Keratinocyte (primary cell): Measurements from ENCODE around the gene IFFO2. TPM values are rescaled to one million over a fixed set of nuclear protein-coding genes. Genes with fewer than 3 reads are reported as not detected.
A peak's percentile ranks its signal among the peaks of the same experiment; 100 is the strongest.

Experiments
- DNase-seq: peaks from one replicate; pipeline ENCODE4 v3.0.0-alpha.2; 2011; ENCODE audit warnings: low read depth, missing footprints, low spot score
- FAIRE-seq: peaks from 2 replicates; lab custom pipeline; 2011; peaks lifted over from hg19 to GRCh38; lab: Jason Lieb, UNC
- H2AFZ ChIP-seq: 2 replicates; pipeline ENCODE4 v1.6.0; 2012; ENCODE audit warnings: low read length, control low read depth, inconsistent platforms; ENCODE audit not compliant: control insufficient read depth
- H3K27ac ChIP-seq: 2 replicates; pipeline ENCODE4 v1.5.1; 2011; ENCODE audit warnings: low read length; ENCODE audit not compliant: control insufficient read depth, insufficient read depth
- H3K27me3 ChIP-seq: 3 replicates; pipeline ENCODE4 v1.6.0; 2011; ENCODE audit warnings: low read length; ENCODE audit not compliant: control insufficient read depth, insufficient read depth; ENCODE audit errors: extremely low read depth
- H3K36me3 ChIP-seq, 2 experiments: 2 replicates in 1 of 2; 3 replicates in 1 of 2; pipeline ENCODE4 v1.5.1; 2011; ENCODE audit warnings: low read length in 2 of 2, mild to moderate bottlenecking in 1 of 2; ENCODE audit not compliant: control insufficient read depth in 2 of 2, insufficient read depth in 2 of 2; ENCODE audit errors: extremely low read depth in 1 of 2
- H3K4me1 ChIP-seq: 3 replicates; pipeline ENCODE4 v1.5.1; 2011; ENCODE audit warnings: low read length; ENCODE audit not compliant: control insufficient read depth, insufficient read depth; ENCODE audit errors: extremely low read depth
- H3K4me2 ChIP-seq: 3 replicates; pipeline ENCODE4 v1.6.0; 2011; ENCODE audit warnings: low read depth, low read length; ENCODE audit not compliant: control insufficient read depth, insufficient read depth; ENCODE audit errors: extremely low read depth
- H3K4me3 ChIP-seq, 3 experiments: fragments of 200-600 bp in 1 of 3; sonication (generic) in 1 of 3; 2 replicates in 2 of 3; 3 replicates in 1 of 3; pipeline ENCODE4 v1.5.1; 2011 to 2016; ENCODE audit warnings: low read length in 3 of 3, mild to moderate bottlenecking in 3 of 3, control low read depth in 2 of 3, inconsistent platforms in 1 of 3, low read depth in 1 of 3, mixed read lengths in 1 of 3, mixed run types in 1 of 3, moderate library complexity in 1 of 3; ENCODE audit not compliant: control insufficient read depth in 2 of 3, insufficient read depth in 2 of 3; ENCODE audit errors: extremely low read depth in 1 of 3
- H3K79me2 ChIP-seq: 2 replicates; pipeline ENCODE4 v1.6.0; 2012; ENCODE audit warnings: low read length; ENCODE audit not compliant: control insufficient read depth, insufficient read depth
- H3K9ac ChIP-seq: 3 replicates; pipeline ENCODE4 v1.6.0; 2011; ENCODE audit warnings: low read length; ENCODE audit not compliant: control insufficient read depth, insufficient read depth; ENCODE audit errors: extremely low read depth
- H3K9me1 ChIP-seq: 3 replicates; pipeline ENCODE4 v1.6.0; 2011; ENCODE audit warnings: low read length; ENCODE audit not compliant: control insufficient read depth, insufficient read depth; ENCODE audit errors: extremely low read depth
- H3K9me3 ChIP-seq: 2 replicates; pipeline ENCODE4 v1.5.1; 2012; ENCODE audit warnings: low read depth, low read length; ENCODE audit not compliant: control insufficient read depth
- H4K20me1 ChIP-seq: 3 replicates; pipeline ENCODE4 v1.6.0; 2011; ENCODE audit warnings: low read length; ENCODE audit not compliant: control insufficient read depth, insufficient read depth; ENCODE audit errors: extremely low read depth
- EZH2 ChIP-seq: IDR thresholded peaks from one replicate; pipeline ENCODE4 v1.6.1; 2012; ENCODE audit warnings: inconsistent platforms, mild to moderate bottlenecking, low read length, moderate library complexity
- dilution Hi-C: fragments of 300-500 bp; cut with MboI; formaldehyde crosslinking; loops from one replicate; pipeline ENCODE4 v1.7.0; 2020; ENCODE audit warnings: low sequenced_read_pairs; ENCODE audit not compliant: extremely low pct_ligation_motif_present
- polyA plus RNA-seq, 5 experiments: library from polyadenylated mRNA; depleted of rRNA in 3 of 5; stranded (reverse) in 3 of 5; stranded (forward) in 1 of 5; unstranded in 1 of 5; fragments of >200 nt; gene quantifications; 1 replicate in 1 of 5; 2 replicates in 3 of 5; 3 replicates in 1 of 5; pipeline versions ENCODE4 v1.2.1 to v1.2.3, GENCODE V29; 2011 to 2012; ENCODE audit warnings: missing spikeins in 2 of 5, low read depth in 1 of 5, low replicate concordance in 1 of 5
- TF ChIP-seq, protein P1 (sequence below), 3 experiments: IDR thresholded peaks in 1 of 3; conservative IDR thresholded peaks in 1 of 3; optimal IDR thresholded peaks in 1 of 3; 2 replicates in 2 of 3; 3 replicates in 1 of 3; pipeline versions ENCODE3 to v1.5.1; 2011; ENCODE audit warnings: low read length in 3 of 3, mild to moderate bottlenecking in 3 of 3, moderate library complexity in 2 of 3, control low read depth in 1 of 3, inconsistent platforms in 1 of 3; ENCODE audit not compliant: insufficient read depth in 2 of 3; ENCODE audit errors: extremely low read depth in 1 of 3

The IFFO2 gene
- polyA plus RNA-seq, 1 donor (not counting 4 experiments of a cell fraction or from before 2014, with no cell fraction given) = 57.9 TPM

DNA sequence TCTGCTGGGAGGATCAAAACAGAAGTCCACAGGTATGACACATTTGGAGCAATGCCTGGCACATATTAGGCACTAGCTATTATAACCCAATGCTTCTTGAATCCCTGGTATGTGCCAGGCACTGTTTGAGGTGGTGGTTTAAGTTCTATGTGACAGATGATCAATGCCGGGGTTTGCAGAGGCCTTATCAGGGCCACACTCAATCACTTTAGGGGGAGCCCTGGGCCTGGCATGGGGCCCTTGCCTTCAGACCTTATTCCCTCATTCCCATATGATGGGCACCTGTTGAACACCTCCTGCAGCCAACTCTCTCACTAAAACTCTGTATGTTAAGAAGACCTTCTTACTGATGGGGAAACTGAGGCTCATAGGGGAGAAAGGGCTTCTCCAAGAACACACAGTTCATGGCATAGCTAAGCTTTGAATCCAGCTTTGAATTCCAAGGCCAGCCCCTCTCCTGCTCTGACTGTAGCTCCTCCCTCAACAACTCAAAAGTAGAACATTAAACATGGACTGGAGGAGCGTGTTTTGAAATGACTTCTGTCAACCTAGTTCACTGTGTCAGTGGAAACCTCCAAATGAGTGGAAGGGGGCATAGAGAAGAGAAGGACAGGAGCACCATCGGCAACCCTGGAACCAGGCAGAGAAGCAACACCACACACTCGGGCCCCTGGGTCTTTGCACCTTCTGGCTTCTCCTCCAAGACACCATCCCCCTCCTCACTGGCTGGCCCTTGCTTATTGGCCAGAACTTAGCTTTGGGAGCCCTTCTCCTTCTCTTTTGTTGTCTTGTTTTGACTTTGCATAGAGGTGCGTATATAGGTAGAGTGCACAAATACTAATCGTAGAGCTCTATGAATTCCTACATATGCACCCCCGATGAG, 6.6 kb upstream of the IFFO2 start:
- dilution Hi-C loops = no loop called here
- H3K9ac ChIP-seq = no peak overlapping the region
- no peaks in the 10 kb centered on the region for H3K9me3 ChIP-seq
- FAIRE-seq (no peak), DNase-seq (no peak)
- no peak overlapping the region for H3K4me3 ChIP-seq
- no peaks in the 10 kb centered on the region for H3K9me1 ChIP-seq
- H4K20me1 ChIP-seq = no peaks in the 10 kb centered on the region
- no peak overlapping the region for H2AFZ ChIP-seq
- H3K36me3 ChIP-seq = no peaks in the 10 kb centered on the region
- no peaks in the 10 kb centered on the region for H3K79me2 ChIP-seq
- no peak overlapping the region for H3K4me2 ChIP-seq
- H3K27me3 ChIP-seq = no peaks in the 10 kb centered on the region
- TF ChIP-seq EZH2 = no peak
- H3K27ac ChIP-seq = no peak overlapping the region
- H3K4me1 ChIP-seq = peaks cover 29% of the 10 kb centered on the region

DNA sequence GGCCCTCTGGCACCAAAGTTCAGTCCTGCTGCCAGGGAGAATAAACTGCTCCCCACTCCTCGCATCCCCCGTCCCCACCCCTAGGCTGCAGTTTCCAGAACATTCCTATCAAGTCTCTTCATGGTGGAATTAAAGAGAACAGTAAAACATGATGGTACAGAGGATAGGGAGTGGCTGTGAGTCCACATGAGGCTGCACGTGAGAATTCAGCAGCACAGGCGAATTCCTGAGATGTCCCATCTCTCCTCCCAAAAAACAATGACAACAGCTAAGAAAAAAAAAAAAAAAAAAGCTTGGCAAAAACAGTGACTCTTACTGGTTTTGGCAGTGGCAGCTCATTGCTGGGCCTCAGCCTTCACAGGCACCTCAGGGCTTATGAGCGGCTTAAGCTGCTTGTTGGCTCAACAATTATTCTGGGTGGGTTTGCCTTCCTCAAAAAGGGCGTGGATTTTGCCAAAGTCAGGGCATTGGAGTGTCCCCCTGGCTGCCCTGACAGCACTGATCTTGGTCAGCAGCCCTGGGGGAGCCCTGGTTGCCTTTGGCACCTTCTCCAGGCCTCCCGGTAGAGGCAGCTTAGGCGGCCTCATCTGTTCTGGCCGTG, 5.7 kb upstream of the IFFO2 start:
- Histone ChIP-seq H3K4me1 (peaks cover 38% of the 10 kb centered on the region), H3K4me2 (peak overlapping the region; percentile 45), H3K27ac (peak overlapping the region; percentile 61), H3K36me3 (no peaks in the 10 kb centered on the region), H3K9ac (peak overlapping the region; percentile 42), H3K9me1 (no peaks in the 10 kb centered on the region), H3K79me2 (no peaks in the 10 kb centered on the region), H3K4me3 (no peak overlapping the region), H3K27me3 (no peaks in the 10 kb centered on the region), H4K20me1 (no peaks in the 10 kb centered on the region), H2AFZ (no peak overlapping the region), H3K9me3 (no peaks in the 10 kb centered on the region)
- no peak for DNase-seq
- peak; percentile 81 for FAIRE-seq
- TF ChIP-seq EZH2 = no peak
- TF ChIP-seq, protein P1, sequence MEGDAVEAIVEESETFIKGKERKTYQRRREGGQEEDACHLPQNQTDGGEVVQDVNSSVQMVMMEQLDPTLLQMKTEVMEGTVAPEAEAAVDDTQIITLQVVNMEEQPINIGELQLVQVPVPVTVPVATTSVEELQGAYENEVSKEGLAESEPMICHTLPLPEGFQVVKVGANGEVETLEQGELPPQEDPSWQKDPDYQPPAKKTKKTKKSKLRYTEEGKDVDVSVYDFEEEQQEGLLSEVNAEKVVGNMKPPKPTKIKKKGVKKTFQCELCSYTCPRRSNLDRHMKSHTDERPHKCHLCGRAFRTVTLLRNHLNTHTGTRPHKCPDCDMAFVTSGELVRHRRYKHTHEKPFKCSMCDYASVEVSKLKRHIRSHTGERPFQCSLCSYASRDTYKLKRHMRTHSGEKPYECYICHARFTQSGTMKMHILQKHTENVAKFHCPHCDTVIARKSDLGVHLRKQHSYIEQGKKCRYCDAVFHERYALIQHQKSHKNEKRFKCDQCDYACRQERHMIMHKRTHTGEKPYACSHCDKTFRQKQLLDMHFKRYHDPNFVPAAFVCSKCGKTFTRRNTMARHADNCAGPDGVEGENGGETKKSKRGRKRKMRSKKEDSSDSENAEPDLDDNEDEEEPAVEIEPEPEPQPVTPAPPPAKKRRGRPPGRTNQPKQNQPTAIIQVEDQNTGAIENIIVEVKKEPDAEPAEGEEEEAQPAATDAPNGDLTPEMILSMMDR (optimal IDR thresholded peaks at IDR 0.05 in 1 of 3, IDR thresholded peaks at IDR 0.05 in 1 of 3, conservative IDR thresholded peaks at IDR 0.05 in 1 of 3; ENCODE audit: extremely low read depth in 1 of 3, insufficient read depth in 2 of 3, low read length in 3 of 3) = no peak
- dilution Hi-C loops = no loop called here
